ENCODE data around the gene ZFYVE21.

The ZFYVE21 gene

GRCh38 chr14:103732868-103733620 lies 17.4 kb downstream of the ZFYVE21 start:
- no peaks in the 10 kb centered on the region for H3K4me1 ChIP-seq (ENCODE audit: insufficient read depth, low read length)
- no peaks in the 10 kb centered on the region for H3K9me3 ChIP-seq (ENCODE audit: insufficient read depth, low read length, severe bottlenecking)
- H4K20me1 ChIP-seq (ENCODE audit: insufficient read depth, low read length) = no peaks in the 10 kb centered on the region; the same call in 1 of the 2 replicates
- H3K79me2 ChIP-seq (ENCODE audit: insufficient read depth, low read length) = no peaks in the 10 kb centered on the region
- H3K4me2 ChIP-seq (ENCODE audit: insufficient read depth, low read length) = no peak overlapping the region
- H2AFZ ChIP-seq (ENCODE audit: low read depth, low read length) = no peak overlapping the region
- no peak for DNase-seq
- H3K27ac ChIP-seq (ENCODE audit: low read length) = no peak overlapping the region
- H3K9ac ChIP-seq (ENCODE audit: low read depth, low read length) = no peak overlapping the region
- H3K4me3 ChIP-seq (ENCODE audit: low read depth in 1 of 2, low read length in 2 of 2) = no peak overlapping the region
- no peaks in the 10 kb centered on the region for H3K27me3 ChIP-seq (ENCODE audit: insufficient read depth, low read length, poor library complexity)
- no peak for TF ChIP-seq EZH2 (IDR thresholded peaks at IDR 0.05; ENCODE audit: borderline replicate concordance, low read depth, low read length, severe bottlenecking)
- no peak for TF ChIP-seq CTCF (IDR thresholded peaks at IDR 0.05; ENCODE audit: borderline replicate concordance, extremely low read depth, low read length, poor library complexity, severe bottlenecking)
- no peak for ATAC-seq (ENCODE audit: insufficient read depth, low read depth)
- peaks cover 46% of the 10 kb centered on the region for H3K36me3 ChIP-seq (ENCODE audit: insufficient read depth, low read length)

- no peaks in the 10 kb centered on the region for H3K4me1 ChIP-seq (ENCODE audit: insufficient read depth, low read length)
- H3K9me3 ChIP-seq (ENCODE audit: insufficient read depth, low read length, severe bottlenecking) = no peaks in the 10 kb centered on the region
- ATAC-seq (ENCODE audit: insufficient read depth, low read depth) (no peak), DNase-seq (no peak)
- H3K36me3 ChIP-seq (ENCODE audit: insufficient read depth, low read length) = peaks cover 40% of the 10 kb centered on the region
- H3K4me3 ChIP-seq (ENCODE audit: low read depth in 1 of 2, low read length in 2 of 2) = no peak overlapping the region
- no peak overlapping the region for H3K27ac ChIP-seq (ENCODE audit: low read length)
- H3K9ac ChIP-seq (ENCODE audit: low read depth, low read length) = no peak overlapping the region
- no peaks in the 10 kb centered on the region for H3K79me2 ChIP-seq (ENCODE audit: insufficient read depth, low read length)
- no peaks in the 10 kb centered on the region for H3K27me3 ChIP-seq (ENCODE audit: insufficient read depth, low read length, poor library complexity)
- no peak overlapping the region for H2AFZ ChIP-seq (ENCODE audit: low read depth, low read length)
- H3K4me2 ChIP-seq (ENCODE audit: insufficient read depth, low read length) = no peak overlapping the region
- no peaks in the 10 kb centered on the region for H4K20me1 ChIP-seq (ENCODE audit: insufficient read depth, low read length)
- TF ChIP-seq CTCF (IDR thresholded peaks at IDR 0.05; ENCODE audit: borderline replicate concordance, extremely low read depth, low read length, poor library complexity, severe bottlenecking) (no peak), EZH2 (IDR thresholded peaks at IDR 0.05; ENCODE audit: borderline replicate concordance, low read depth, low read length, severe bottlenecking) (no peak)
These were observed 18.0 kb downstream of the ZFYVE21 start for GRCh38 chr14:103733651-103734050.

GRCh38 chr14:103734081-103734888 lies 18.7 kb downstream of the ZFYVE21 start:
- TF ChIP-seq EZH2 (IDR thresholded peaks at IDR 0.05; ENCODE audit: borderline replicate concordance, low read depth, low read length, severe bottlenecking) (no peak), CTCF (IDR thresholded peaks at IDR 0.05; ENCODE audit: borderline replicate concordance, extremely low read depth, low read length, poor library complexity, severe bottlenecking) (no peak)
- Histone ChIP-seq H3K27ac (ENCODE audit: low read length) (no peak overlapping the region), H3K36me3 (ENCODE audit: insufficient read depth, low read length) (peaks cover 34% of the 10 kb centered on the region)

More at GRCh38 chr14:103734081-103734888, 18.7 kb downstream of the ZFYVE21 start:
- ATAC-seq (ENCODE audit: insufficient read depth, low read depth) (no peak), DNase-seq (no peak)
- H2AFZ ChIP-seq (ENCODE audit: low read depth, low read length) = no peak overlapping the region
- no peak overlapping the region for H3K4me3 ChIP-seq (ENCODE audit: low read depth in 1 of 2, low read length in 2 of 2)
- H3K4me2 ChIP-seq (ENCODE audit: insufficient read depth, low read length) = no peak overlapping the region
- H3K9ac ChIP-seq (ENCODE audit: low read depth, low read length) = no peak overlapping the region
- H3K9me3 ChIP-seq (ENCODE audit: insufficient read depth, low read length, severe bottlenecking) = no peaks in the 10 kb centered on the region
- H3K27me3 ChIP-seq (ENCODE audit: insufficient read depth, low read length, poor library complexity) = no peaks in the 10 kb centered on the region
- H3K4me1 ChIP-seq (ENCODE audit: insufficient read depth, low read length) = no peaks in the 10 kb centered on the region
- no peaks in the 10 kb centered on the region for H3K79me2 ChIP-seq (ENCODE audit: insufficient read depth, low read length)
- no peaks in the 10 kb centered on the region for H4K20me1 ChIP-seq (ENCODE audit: insufficient read depth, low read length)
